HL-60/S4 treated with phorbol 12-myristate 13-acetate at 8.2 ng/mL for 4 days and 3 days (cell line): Measurements from ENCODE around the gene ATOH7.

Experiments used
- in situ Hi-C: fragments of 300-500 bp; cut with MboI; formaldehyde crosslinking; loops from 2 replicates; pipeline ENCODE4 v1.15.0; 2022; ENCODE audit warnings: low sequenced_read_pairs

Gene ATOH7

GRCh38 chr10:68184546-68184945, 47.4 kb downstream of the ATOH7 start:
- in situ Hi-C loops: no loop called here
